ENCODE data around the gene SMC1B. TPM values are rescaled to one million over a fixed set of nuclear protein-coding genes. Genes with fewer than 3 reads are reported as not detected.
A peak's percentile ranks its signal among the peaks of the same experiment; 100 is the strongest.

The SMC1B gene
- polyA plus RNA-seq, 4 donors = 0.04 to 0.35 TPM; not detected in 2

DNA sequence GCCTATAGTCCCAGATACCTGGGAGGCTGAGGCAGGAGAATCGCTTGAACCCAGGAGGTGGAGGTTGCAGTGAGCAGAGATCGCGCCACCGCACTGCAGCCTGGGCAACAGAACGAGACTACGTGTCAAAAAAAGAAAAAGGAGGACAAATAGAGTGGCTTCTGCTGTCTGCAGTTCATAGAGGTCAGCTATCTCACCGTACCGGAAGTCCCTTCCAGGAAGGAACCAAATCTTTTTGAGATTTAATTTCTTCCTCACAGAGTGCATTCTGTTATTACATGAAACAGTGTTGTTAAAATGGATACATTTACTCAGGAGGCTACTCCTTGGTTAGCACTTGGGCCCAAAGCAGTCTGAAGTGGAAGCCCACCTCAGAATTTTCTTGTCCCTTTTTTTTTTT, 70.3 kb downstream of the SMC1B start:
- no peak overlapping the region for H3K27ac ChIP-seq (ENCODE audit: low read depth in 1 of 3, low read length in 2 of 3)
- 91 to 98% (median 96%) methylated on average over 8 of the region's 8 CpGs for WGBS, 3 donors

DNA sequence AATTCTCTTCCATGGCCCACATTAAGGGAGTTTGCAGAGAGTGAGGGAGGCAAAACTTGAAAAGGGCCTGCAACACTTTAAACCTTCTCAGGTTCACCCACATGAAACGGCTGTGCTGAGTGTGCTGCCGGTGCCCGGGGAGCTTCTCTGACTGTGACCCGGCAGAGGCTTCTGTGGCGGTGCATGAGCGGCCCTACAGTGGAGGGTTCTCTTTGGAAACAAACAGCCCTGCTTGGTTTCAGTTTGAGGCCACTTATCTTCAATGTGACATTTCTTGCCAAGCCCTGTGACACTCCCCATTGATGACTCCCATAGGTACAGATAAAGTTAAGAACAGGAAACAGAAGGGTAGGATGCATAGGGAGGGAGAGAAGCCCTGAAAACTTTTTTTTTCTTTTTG, 71.9 kb downstream of the SMC1B start:
- H3K4me1 ChIP-seq (ENCODE audit: control insufficient read depth in 3 of 3, insufficient read depth in 2 of 3, low read depth in 1 of 3, low read length in 2 of 3) = peaks cover 0 to 5% (median 0%) of the 10 kb centered on the region in 3 donors
- no peaks in the 10 kb centered on the region for H3K9me3 ChIP-seq (ENCODE audit: control insufficient read depth in 2 of 2, insufficient read depth in 1 of 2, low read depth in 1 of 2, low read length in 1 of 2)
- DNase-seq (peak; percentile 58 to 70), FAIRE-seq (no peak)
- 27 to 36% (median 27%) methylated on average over 6 of the region's 6 CpGs for WGBS, 3 donors
- H3K27ac ChIP-seq (ENCODE audit: low read depth in 1 of 3, low read length in 2 of 3) = peak overlapping the region in 2 of 3 donors; percentile 22 to 42
- H3K27me3 ChIP-seq (ENCODE audit: control insufficient read depth in 3 of 3, insufficient read depth in 3 of 3, low read length in 3 of 3) = no peaks in the 10 kb centered on the region
- peaks cover 0 to 52% (median 13%) of the 10 kb centered on the region in 3 donors for H3K36me3 ChIP-seq (ENCODE audit: control insufficient read depth in 3 of 3, insufficient read depth in 2 of 3, low read depth in 1 of 3, low read length in 3 of 3)
- no peak overlapping the region for H3K4me3 ChIP-seq (ENCODE audit: low read depth in 1 of 3, low read length in 3 of 3)

More for the DNA sequence above, 70.3 kb downstream of the SMC1B start:
- Histone ChIP-seq H3K4me1 (ENCODE audit: control insufficient read depth in 3 of 3, insufficient read depth in 2 of 3, low read depth in 1 of 3, low read length in 2 of 3) (no peaks in the 10 kb centered on the region), H3K9me3 (ENCODE audit: control insufficient read depth in 2 of 2, insufficient read depth in 1 of 2, low read depth in 1 of 2, low read length in 1 of 2) (no peaks in the 10 kb centered on the region), H3K27me3 (ENCODE audit: control insufficient read depth in 3 of 3, insufficient read depth in 3 of 3, low read length in 3 of 3) (no peaks in the 10 kb centered on the region), H3K36me3 (ENCODE audit: control insufficient read depth in 3 of 3, insufficient read depth in 2 of 3, low read depth in 1 of 3, low read length in 3 of 3) (peaks cover 0 to 44% (median 16%) of the 10 kb centered on the region in 3 donors), H3K4me3 (ENCODE audit: low read depth in 1 of 3, low read length in 3 of 3) (no peak overlapping the region)
- FAIRE-seq (no peak), DNase-seq (no peak)

DNA sequence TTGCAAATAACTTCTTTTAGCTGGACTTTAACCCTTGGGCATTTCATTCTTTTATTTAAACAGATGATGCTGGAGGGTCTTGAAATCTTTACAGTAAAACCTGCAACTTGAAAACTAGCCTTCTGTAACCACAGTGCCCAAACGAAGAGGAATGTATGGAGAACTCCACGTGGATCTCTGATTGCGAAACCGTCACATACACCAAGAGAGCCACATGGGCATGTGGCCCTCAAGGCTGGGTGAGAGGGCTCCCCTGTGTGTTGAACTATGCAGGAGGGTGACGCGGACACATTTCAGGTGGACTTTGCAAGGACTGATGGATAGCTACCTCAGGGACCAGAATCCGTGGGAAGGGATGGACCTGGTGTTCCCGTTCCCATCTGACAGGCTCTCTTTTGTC, 73.1 kb downstream of the SMC1B start:
- WGBS, 3 donors = 87 to 92% (median 89%) methylated on average over 8 of the region's 8 CpGs
- Histone ChIP-seq H3K27me3 (ENCODE audit: control insufficient read depth in 3 of 3, insufficient read depth in 3 of 3, low read length in 3 of 3) (no peaks in the 10 kb centered on the region), H3K4me3 (ENCODE audit: low read depth in 1 of 3, low read length in 3 of 3) (no peak overlapping the region), H3K27ac (ENCODE audit: low read depth in 1 of 3, low read length in 2 of 3) (no peak overlapping the region), H3K4me1 (ENCODE audit: control insufficient read depth in 3 of 3, insufficient read depth in 2 of 3, low read depth in 1 of 3, low read length in 2 of 3) (peaks cover 0 to 8% (median 0%) of the 10 kb centered on the region in 3 donors), H3K9me3 (ENCODE audit: control insufficient read depth in 2 of 2, insufficient read depth in 1 of 2, low read depth in 1 of 2, low read length in 1 of 2) (no peaks in the 10 kb centered on the region), H3K36me3 (ENCODE audit: control insufficient read depth in 3 of 3, insufficient read depth in 2 of 3, low read depth in 1 of 3, low read length in 3 of 3) (peaks cover 2 to 64% (median 13%) of the 10 kb centered on the region in 3 donors)
- FAIRE-seq (no peak), DNase-seq (no peak)

DNA sequence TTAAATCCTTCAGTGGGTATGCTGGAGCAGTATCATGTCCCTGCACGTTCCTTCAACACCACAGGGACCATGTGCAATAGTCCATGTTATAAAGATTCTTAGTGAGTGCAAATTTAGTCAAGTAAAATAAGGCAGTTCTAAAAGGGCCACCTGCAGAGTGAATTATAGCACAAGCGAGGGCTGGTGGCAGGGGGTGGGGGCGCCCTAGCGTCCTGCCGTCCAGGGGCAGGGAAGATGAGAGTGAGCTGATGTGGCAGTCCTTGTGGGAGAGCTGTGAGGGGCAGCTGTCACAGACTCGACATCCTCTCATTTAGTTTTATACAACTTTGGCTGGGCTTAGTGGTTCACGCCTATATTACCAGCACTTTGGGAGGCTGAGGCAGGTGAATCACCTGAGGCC, 74.6 kb downstream of the SMC1B start:
- 91 to 94% (median 94%) methylated on average over 7 of the region's 7 CpGs for WGBS, 3 donors

DNA sequence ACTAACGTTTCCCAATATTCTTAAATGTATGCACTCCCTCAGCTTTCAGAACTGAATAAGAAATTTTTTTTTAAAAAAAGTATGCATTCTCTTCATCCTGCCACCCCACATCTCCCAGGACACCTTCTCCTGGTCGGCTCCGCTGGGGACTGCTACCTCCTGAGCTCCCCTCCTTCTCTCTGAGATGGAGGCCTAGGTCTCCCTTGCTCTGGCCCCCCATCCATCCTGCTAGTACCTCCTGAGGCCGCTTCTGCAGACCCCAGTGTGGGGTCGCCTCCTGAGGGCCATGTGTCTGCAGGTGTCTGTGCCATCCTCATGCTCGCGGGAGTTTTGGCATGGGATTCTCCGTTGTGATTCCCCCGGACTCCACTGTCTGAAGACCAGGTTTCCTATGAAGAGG, 75.9 kb downstream of the SMC1B start:
- Histone ChIP-seq H3K4me1 (ENCODE audit: control insufficient read depth in 3 of 3, insufficient read depth in 2 of 3, low read depth in 1 of 3, low read length in 2 of 3) (peaks cover 0 to 8% (median 0%) of the 10 kb centered on the region in 3 donors), H3K9me3 (ENCODE audit: control insufficient read depth in 2 of 2, insufficient read depth in 1 of 2, low read depth in 1 of 2, low read length in 1 of 2) (no peaks in the 10 kb centered on the region), H3K27ac (ENCODE audit: low read depth in 1 of 3, low read length in 2 of 3) (no peak overlapping the region), H3K27me3 (ENCODE audit: control insufficient read depth in 3 of 3, insufficient read depth in 3 of 3, low read length in 3 of 3) (no peaks in the 10 kb centered on the region), H3K36me3 (ENCODE audit: control insufficient read depth in 3 of 3, insufficient read depth in 2 of 3, low read depth in 1 of 3, low read length in 3 of 3) (peaks cover 4 to 71% (median 13%) of the 10 kb centered on the region in 3 donors), H3K4me3 (ENCODE audit: low read depth in 1 of 3, low read length in 3 of 3) (no peak overlapping the region)
- DNase-seq (no peak), FAIRE-seq (no peak)
- 90 to 93% (median 93%) methylated on average over 9 of the region's 9 CpGs for WGBS, 3 donors

More for the DNA sequence above, 74.6 kb downstream of the SMC1B start:
- Histone ChIP-seq H3K27ac (ENCODE audit: low read depth in 1 of 3, low read length in 2 of 3) (no peak overlapping the region), H3K36me3 (ENCODE audit: control insufficient read depth in 3 of 3, insufficient read depth in 2 of 3, low read depth in 1 of 3, low read length in 3 of 3) (peaks cover 4 to 69% (median 13%) of the 10 kb centered on the region in 3 donors), H3K4me3 (ENCODE audit: low read depth in 1 of 3, low read length in 3 of 3) (no peak overlapping the region), H3K27me3 (ENCODE audit: control insufficient read depth in 3 of 3, insufficient read depth in 3 of 3, low read length in 3 of 3) (no peaks in the 10 kb centered on the region), H3K9me3 (ENCODE audit: control insufficient read depth in 2 of 2, insufficient read depth in 1 of 2, low read depth in 1 of 2, low read length in 1 of 2) (no peaks in the 10 kb centered on the region), H3K4me1 (ENCODE audit: control insufficient read depth in 3 of 3, insufficient read depth in 2 of 3, low read depth in 1 of 3, low read length in 2 of 3) (peaks cover 0 to 8% (median 0%) of the 10 kb centered on the region in 3 donors)
- FAIRE-seq = no peak
- no peak for DNase-seq

DNA sequence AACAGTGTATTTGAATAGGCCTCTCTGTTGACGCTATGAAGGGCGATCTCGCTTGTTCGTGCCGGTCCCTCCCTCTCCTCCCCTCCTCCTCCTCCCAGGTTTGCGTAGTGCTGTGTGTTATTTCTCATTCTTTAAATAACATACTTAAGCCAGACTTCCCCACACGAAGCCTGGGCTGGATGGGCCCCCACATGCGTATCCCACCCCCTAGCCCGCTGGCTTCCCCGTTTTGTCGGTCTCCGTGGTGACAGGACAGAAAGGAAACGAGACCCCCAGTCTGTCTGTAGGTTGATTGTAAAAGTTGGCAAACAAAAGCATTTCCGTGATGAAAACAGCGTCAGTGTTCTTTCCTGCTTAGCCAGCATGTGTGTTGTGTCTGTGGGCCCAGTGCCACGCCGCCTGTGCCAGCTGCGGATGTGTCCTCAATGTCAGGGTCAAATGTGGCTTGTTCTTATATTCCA, 76.4 kb downstream of the SMC1B start:
- Histone ChIP-seq H3K9me3 (ENCODE audit: control insufficient read depth in 2 of 2, insufficient read depth in 1 of 2, low read depth in 1 of 2, low read length in 1 of 2) (no peaks in the 10 kb centered on the region), H3K27me3 (ENCODE audit: control insufficient read depth in 3 of 3, insufficient read depth in 3 of 3, low read length in 3 of 3) (no peaks in the 10 kb centered on the region), H3K4me3 (ENCODE audit: low read depth in 1 of 3, low read length in 3 of 3) (no peak overlapping the region), H3K27ac (ENCODE audit: low read depth in 1 of 3, low read length in 2 of 3) (peak overlapping the region in 1 of 3 donors; percentile 55), H3K4me1 (ENCODE audit: control insufficient read depth in 3 of 3, insufficient read depth in 2 of 3, low read depth in 1 of 3, low read length in 2 of 3) (peaks cover 0 to 8% (median 0%) of the 10 kb centered on the region in 3 donors), H3K36me3 (ENCODE audit: control insufficient read depth in 3 of 3, insufficient read depth in 2 of 3, low read depth in 1 of 3, low read length in 3 of 3) (peaks cover 6 to 72% (median 13%) of the 10 kb centered on the region in 3 donors)
- DNase-seq (peak in 1 of 2 donors; percentile 36), FAIRE-seq (no peak)
- WGBS, 3 donors = 49 to 84% (median 72%) methylated on average over 18 of the region's 18 CpGs

DNA sequence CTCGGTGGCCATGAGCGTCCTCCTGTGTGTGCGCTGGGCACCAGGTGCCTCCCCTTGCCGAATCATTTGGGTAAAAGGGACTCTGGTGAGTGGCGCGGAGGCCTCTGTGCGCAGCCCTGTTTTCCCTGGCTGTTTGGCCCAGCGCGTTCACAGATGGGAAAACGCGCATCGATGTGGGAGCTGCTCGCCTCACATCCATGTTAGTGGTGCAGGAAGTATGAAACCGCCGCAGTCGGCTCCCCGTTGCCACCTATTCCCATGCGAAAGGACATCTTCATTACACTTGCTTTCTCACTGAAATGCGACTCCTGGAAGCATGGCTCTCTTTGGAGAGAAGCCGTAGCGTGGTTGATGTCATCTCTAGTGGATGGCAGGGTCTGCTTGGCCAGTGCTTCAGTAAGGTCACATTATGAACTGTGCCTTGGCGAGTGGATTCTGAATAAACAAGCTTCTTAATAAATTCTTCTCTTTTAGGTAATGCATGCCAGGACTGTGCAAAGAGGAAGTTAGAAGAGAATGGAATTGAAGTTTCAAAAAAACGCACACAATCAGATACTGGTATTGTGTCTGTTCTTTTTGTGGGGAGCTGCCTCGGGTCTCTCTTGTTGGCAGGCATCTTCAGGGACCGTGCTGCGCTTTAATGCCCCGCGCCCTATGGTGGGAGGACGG, 77.4 kb downstream of the SMC1B start:
- Histone ChIP-seq H3K27me3 (ENCODE audit: control insufficient read depth in 3 of 3, insufficient read depth in 3 of 3, low read length in 3 of 3) (no peaks in the 10 kb centered on the region), H3K9me3 (ENCODE audit: control insufficient read depth in 2 of 2, insufficient read depth in 1 of 2, low read depth in 1 of 2, low read length in 1 of 2) (no peaks in the 10 kb centered on the region), H3K4me1 (ENCODE audit: control insufficient read depth in 3 of 3, insufficient read depth in 2 of 3, low read depth in 1 of 3, low read length in 2 of 3) (peaks cover 0 to 8% (median 0%) of the 10 kb centered on the region in 3 donors), H3K36me3 (ENCODE audit: control insufficient read depth in 3 of 3, insufficient read depth in 2 of 3, low read depth in 1 of 3, low read length in 3 of 3) (peaks cover 6 to 77% (median 11%) of the 10 kb centered on the region in 3 donors), H3K4me3 (ENCODE audit: low read depth in 1 of 3, low read length in 3 of 3) (no peak overlapping the region), H3K27ac (ENCODE audit: low read depth in 1 of 3, low read length in 2 of 3) (peak overlapping the region in 1 of 3 donors; percentile 55)
- no peak for DNase-seq
- no peak for FAIRE-seq
- 92 to 94% (median 94%) methylated on average over 29 of the region's 29 CpGs for WGBS, 3 donors

DNA sequence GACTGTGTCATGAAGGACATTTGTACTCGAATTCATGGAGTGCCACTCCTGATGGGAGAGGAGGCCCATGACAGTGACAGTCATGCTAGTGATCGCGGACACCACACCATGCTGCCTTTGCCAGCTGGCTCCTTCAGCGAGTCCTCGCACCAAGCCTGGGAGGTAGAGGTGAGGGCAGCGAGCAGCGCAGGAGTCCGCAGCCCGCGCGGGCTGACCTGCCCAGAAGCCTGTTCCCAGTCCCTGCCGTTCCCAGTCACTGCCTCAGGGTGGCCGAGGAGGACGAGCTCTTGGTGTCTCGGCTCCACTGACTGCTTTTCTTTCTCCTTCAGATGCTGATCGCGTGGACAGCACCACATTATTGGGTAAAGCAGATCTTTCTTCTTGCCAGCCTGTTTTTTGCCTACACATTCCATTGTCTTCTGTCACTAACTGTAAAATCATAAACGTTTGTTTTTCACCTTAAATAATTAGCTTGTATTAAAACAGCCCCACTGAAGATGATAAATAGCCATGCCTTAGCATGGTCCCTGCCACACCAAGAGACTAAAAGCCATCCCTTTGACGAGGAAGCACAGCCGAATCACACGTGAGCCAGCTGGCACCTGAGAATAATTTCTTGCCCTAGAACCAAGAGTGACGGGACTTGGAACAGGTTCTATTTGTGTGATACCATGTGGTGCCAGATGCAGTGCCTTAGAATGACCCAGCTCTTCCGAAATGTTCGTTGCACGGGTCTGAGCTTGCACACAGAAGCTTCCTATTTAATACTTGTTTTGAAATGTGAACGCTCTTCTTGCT, 78.2 kb downstream of the SMC1B start:
- no peak overlapping the region for H3K4me3 ChIP-seq (ENCODE audit: low read depth in 1 of 3, low read length in 3 of 3)
- H3K27me3 ChIP-seq (ENCODE audit: control insufficient read depth in 3 of 3, insufficient read depth in 3 of 3, low read length in 3 of 3) = no peaks in the 10 kb centered on the region
- FAIRE-seq (no peak), DNase-seq (no peak)
- no peaks in the 10 kb centered on the region for H3K9me3 ChIP-seq (ENCODE audit: control insufficient read depth in 2 of 2, insufficient read depth in 1 of 2, low read depth in 1 of 2, low read length in 1 of 2)
- WGBS, 3 donors = 81 to 85% (median 85%) methylated on average over 26 of the region's 26 CpGs
- peaks cover 0 to 8% (median 0%) of the 10 kb centered on the region in 3 donors for H3K4me1 ChIP-seq (ENCODE audit: control insufficient read depth in 3 of 3, insufficient read depth in 2 of 3, low read depth in 1 of 3, low read length in 2 of 3)
- no peak overlapping the region for H3K27ac ChIP-seq (ENCODE audit: low read depth in 1 of 3, low read length in 2 of 3)
- peaks cover 6 to 77% (median 9%) of the 10 kb centered on the region in 3 donors for H3K36me3 ChIP-seq (ENCODE audit: control insufficient read depth in 3 of 3, insufficient read depth in 2 of 3, low read depth in 1 of 3, low read length in 3 of 3)

All from small intestine (tissue), 7 donors.